ENCODE data around the gene DOCK4.

- TF ChIP-seq CREB1 (IDR thresholded peaks at IDR 0.05; ENCODE audit: low read depth) (no peak), MAX (IDR thresholded peaks at IDR 0.05) (no peak), USF1 (IDR thresholded peaks at IDR 0.05) (no peak), TCF12 (IDR thresholded peaks at IDR 0.05; ENCODE audit: low read depth) (no peak), RAD21 (IDR thresholded peaks at IDR 0.05; ENCODE audit: low read depth) (no peak), TAF1 (IDR thresholded peaks at IDR 0.05; ENCODE audit: low read depth) (no peak), YY1 (IDR thresholded peaks at IDR 0.05; ENCODE audit: low read depth) (no peak), EGR1 (IDR thresholded peaks at IDR 0.05) (no peak)
These were observed 93.4 kb downstream of the DOCK4 start for GRCh38 chr7:112112822-112113255.
